H1 (cell line): ENCODE data around the gene MTX1. TPM values are rescaled to one million over a fixed set of nuclear protein-coding genes. Genes with fewer than 3 reads are reported as not detected.

Experiments
- CTCF ChIA-PET: fragments of 300-600 bp; sonication (Branson Sonifier 250); formaldehyde crosslinking; loops from one replicate; lab custom pipeline; 2021; ENCODE audit not compliant: partially characterized antibody; lab: Charles Lee
- POLR2A ChIA-PET: fragments of 300-600 bp; sonication (Branson Sonifier 250); formaldehyde crosslinking; loops from one replicate; lab custom pipeline; 2021; ENCODE audit warnings: inconsistent platforms; ENCODE audit not compliant: partially characterized antibody; lab: Charles Lee
- DNase-seq, 2 experiments: peaks; one replicate each; pipeline versions ENCODE4 v3.0.0 to v3.0.0-alpha.2; 2010 to 2022; ENCODE audit warnings: low spot score in 2 of 2, low read depth in 1 of 2, mixed read lengths in 1 of 2
- FAIRE-seq: peaks from 2 replicates; lab custom pipeline; 2011; peaks lifted over from hg19 to GRCh38; lab: Jason Lieb, UNC
- H2AFZ ChIP-seq: 2 replicates; pipeline ENCODE4 v1.8.1; 2012; ENCODE audit warnings: low read length, inconsistent platforms
- H2AK5ac ChIP-seq: 2 replicates; pipeline ENCODE4 v1.6.1; 2013; ENCODE audit warnings: low read depth, low read length
- H2BK120ac ChIP-seq: replicated peaks from 2 replicates; pipeline ENCODE3; 2013; ENCODE audit warnings: low read depth, low read length, inconsistent platforms
- H2BK12ac ChIP-seq: 2 replicates; pipeline ENCODE4 v1.6.1; 2013; ENCODE audit warnings: low read depth, low read length
- H2BK15ac ChIP-seq: 2 replicates; pipeline ENCODE4 v1.6.1; 2013; ENCODE audit warnings: low read length
- H2BK20ac ChIP-seq: 2 replicates; pipeline ENCODE4 v1.6.1; 2013; ENCODE audit warnings: low read length
- H2BK5ac ChIP-seq: 2 replicates; pipeline ENCODE4 v1.6.1; 2013; ENCODE audit warnings: low read depth, low read length
- H3K14ac ChIP-seq: 2 replicates; pipeline ENCODE4 v1.6.1; 2013; ENCODE audit warnings: inconsistent platforms; ENCODE audit not compliant: insufficient read length
- H3K18ac ChIP-seq: 2 replicates; pipeline ENCODE4 v1.6.1; 2013; ENCODE audit warnings: low read length; ENCODE audit errors: extremely low read depth
- H3K23ac ChIP-seq: 2 replicates; pipeline ENCODE4 v1.6.1; 2013; ENCODE audit warnings: inconsistent platforms; ENCODE audit not compliant: insufficient read length
- H3K23me2 ChIP-seq: 2 replicates; pipeline ENCODE4 v1.6.1; 2013; ENCODE audit warnings: low read depth, low read length
- H3K27ac ChIP-seq: 2 replicates; pipeline ENCODE4 v1.6.1; 2011; ENCODE audit warnings: low read depth, low read length, inconsistent platforms
- H3K27me3 ChIP-seq, 4 experiments: replicated peaks in 1 of 4; 1 replicate in 1 of 4; 2 replicates in 3 of 4; pipeline versions ENCODE4 v1.6.1 to v1.8.1; 2011 to 2013; ENCODE audit warnings: low read length in 3 of 4, mild to moderate bottlenecking in 3 of 4, inconsistent platforms in 2 of 4, mixed read lengths in 2 of 4, moderate library complexity in 1 of 4; ENCODE audit not compliant: control insufficient read depth in 3 of 4, insufficient read depth in 3 of 4; ENCODE audit errors: extremely low read depth in 1 of 4
- H3K36me3 ChIP-seq, 4 experiments: 2 replicates each; pipeline versions ENCODE4 v1.6.1 to v1.8.1; 2011 to 2013; ENCODE audit warnings: mild to moderate bottlenecking in 4 of 4, low read length in 3 of 4, moderate library complexity in 2 of 4, control low read depth in 1 of 4, inconsistent platforms in 1 of 4; ENCODE audit not compliant: insufficient read depth in 4 of 4, control insufficient read depth in 2 of 4
- H3K4ac ChIP-seq: replicated peaks from 2 replicates; pipeline ENCODE3; 2013; ENCODE audit warnings: low read length, low read depth, mixed read lengths, inconsistent platforms; ENCODE audit not compliant: insufficient read length
- H3K4me1 ChIP-seq, 4 experiments: replicated peaks in 1 of 4; 1 replicate in 1 of 4; 2 replicates in 3 of 4; pipeline versions ENCODE4 v1.6.1 to v1.8.1; 2011 to 2013; ENCODE audit warnings: low read length in 3 of 4, inconsistent platforms in 2 of 4, mixed read lengths in 1 of 4; ENCODE audit not compliant: insufficient read depth in 4 of 4, control insufficient read depth in 3 of 4
- H3K4me2 ChIP-seq, 2 experiments: 2 replicates each; pipeline versions ENCODE4 v1.6.1 to v1.8.1; 2011 to 2013; ENCODE audit warnings: low read depth in 2 of 2, low read length in 2 of 2, control low read depth in 1 of 2, inconsistent platforms in 1 of 2, mild to moderate bottlenecking in 1 of 2; ENCODE audit not compliant: insufficient read depth in 1 of 2
- H3K4me3 ChIP-seq, 4 experiments: fragments of 200-600, 300-600 bp in 1 of 4; sonication (generic), shearing (Covaris generic), sonication (Bioruptor Twin) in 1 of 4; 2 replicates each; pipeline versions ENCODE4 v1.5.1 to v1.8.1; 2011 to 2016; ENCODE audit warnings: low read length in 4 of 4, low read depth in 3 of 4, control low read depth in 2 of 4, inconsistent platforms in 2 of 4, mild to moderate bottlenecking in 2 of 4, mixed read lengths in 1 of 4, moderate library complexity in 1 of 4; ENCODE audit not compliant: insufficient read depth in 2 of 4; ENCODE audit errors: extremely low read depth in 1 of 4
- H3K56ac ChIP-seq: replicated peaks from 2 replicates; pipeline ENCODE3; 2013; ENCODE audit warnings: low read depth, mild to moderate bottlenecking, mixed read lengths, low read length, inconsistent platforms; ENCODE audit not compliant: insufficient read length
- H3K79me1 ChIP-seq: 2 replicates; pipeline ENCODE4 v1.6.1; 2013; ENCODE audit warnings: low read depth, low read length, control low read depth
- H3K79me2 ChIP-seq, 2 experiments: 2 replicates each; pipeline versions ENCODE4 v1.6.1 to v1.8.1; 2012 to 2013; ENCODE audit warnings: low read length in 2 of 2, mild to moderate bottlenecking in 2 of 2, inconsistent platforms in 1 of 2; ENCODE audit not compliant: insufficient read depth in 2 of 2, control insufficient read depth in 1 of 2
- H3K9ac ChIP-seq, 4 experiments: replicated peaks in 1 of 4; 1 replicate in 1 of 4; 2 replicates in 3 of 4; pipeline versions ENCODE4 v1.6.1 to v1.8.1; 2011 to 2013; ENCODE audit warnings: low read depth in 3 of 4, low read length in 3 of 4, control low read depth in 2 of 4, mild to moderate bottlenecking in 2 of 4, moderate library complexity in 2 of 4, inconsistent platforms in 1 of 4; ENCODE audit errors: extremely low read depth in 1 of 4
- H3K9me3 ChIP-seq, 2 experiments: 2 replicates each; pipeline versions ENCODE4 v1.6.1 to v1.8.1; 2012 to 2013; ENCODE audit warnings: mild to moderate bottlenecking in 2 of 2, moderate library complexity in 2 of 2, control low read depth in 1 of 2, inconsistent platforms in 1 of 2, low read depth in 1 of 2, low read length in 1 of 2, mixed read lengths in 1 of 2; ENCODE audit not compliant: insufficient read depth in 2 of 2
- H4K20me1 ChIP-seq, 2 experiments: replicated peaks in 1 of 2; 2 replicates each; pipeline versions ENCODE3 to v1.8.1; 2011 to 2013; ENCODE audit warnings: inconsistent platforms in 2 of 2, low read length in 2 of 2, mild to moderate bottlenecking in 1 of 2; ENCODE audit not compliant: insufficient read depth in 2 of 2, control insufficient read depth in 1 of 2
- H4K5ac ChIP-seq: 2 replicates; pipeline ENCODE4 v1.6.1; 2013; ENCODE audit warnings: low read length, low read depth, mixed read lengths, inconsistent platforms; ENCODE audit not compliant: insufficient read length
- H4K8ac ChIP-seq: 2 replicates; pipeline ENCODE4 v1.8.0; 2013; ENCODE audit warnings: mild to moderate bottlenecking, moderate library complexity, low read length, inconsistent platforms; ENCODE audit not compliant: insufficient read depth; ENCODE audit errors: extremely low read depth
- H4K91ac ChIP-seq: replicated peaks from 2 replicates; pipeline ENCODE3; 2013; ENCODE audit warnings: low read length, mixed read lengths, inconsistent platforms; ENCODE audit not compliant: insufficient read length
- KDM1A ChIP-seq: fragments of 200-600, 300-600 bp; sonication (generic); IDR thresholded peaks from 2 replicates; pipeline ENCODE4 v1.7.1; 2016; ENCODE audit warnings: mild to moderate bottlenecking, low read length, borderline replicate concordance
- SIN3A ChIP-seq, 2 experiments: IDR thresholded peaks in 1 of 2; conservative IDR thresholded peaks in 1 of 2; 2 replicates each; pipeline ENCODE4 v1.6.1; 2011 to 2012; ENCODE audit warnings: low read length in 2 of 2, improper control_type of control experiment in 1 of 2, low read depth in 1 of 2, mild to moderate bottlenecking in 1 of 2
- SRF ChIP-seq: IDR thresholded peaks from 2 replicates; pipeline ENCODE4 v1.6.1; 2011; ENCODE audit warnings: mild to moderate bottlenecking, low read depth, low read length, moderate library complexity
- WGBS, 2 experiments: shearing (Covaris generic) in 1 of 2; methylation state at CpG; one replicate each; pipeline versions ENCODE4 v1.1.6 to v1.1.7; 2013 to 2015; ENCODE audit warnings: low lambda C conversion rate in 2 of 2, mixed read lengths in 2 of 2, inconsistent platforms in 1 of 2, low coverage in 1 of 2, missing lambda C conversion rate in 1 of 2; ENCODE audit not compliant: insufficient replicate concordance in 2 of 2, insufficient coverage in 1 of 2, insufficient read length in 1 of 2; ENCODE audit errors: extremely low coverage in 1 of 2, missing lambda C conversion rate in 1 of 2; 5-methylcytosine and 5-hydroxymethylcytosine counted together
- polyA plus RNA-seq, 7 experiments: library from polyadenylated mRNA; depleted of rRNA in 3 of 7; stranded (reverse) in 5 of 7; unstranded in 2 of 7; fragments of >200 nt in 5 of 7; fragments of 200-250 nt in 2 of 7; gene quantifications; 1 replicate in 5 of 7; 2 replicates in 1 of 7; 4 replicates in 1 of 7; pipeline versions ENCODE4 v1.2.1 to v1.2.3, GENCODE V29; 2011 to 2013; ENCODE audit warnings: missing spikeins in 2 of 7, mixed read lengths in 2 of 7
- total RNA-seq: library from RNA; stranded (reverse); fragmentation: NEBNext Ultra II Directional; extraction: Animal tissue kit (Norgen Biotek cat#: 25700); gene quantifications from 2 replicates; pipeline ENCODE4 v1.2.1, GENCODE V29; 2021

MTX1 gene
- total and polyA plus RNA-seq, 2 of the 8 experiments (the other 6 are each of a cell fraction or from before 2014, with no cell fraction given), result 47.9 to 131 TPM

DNA sequence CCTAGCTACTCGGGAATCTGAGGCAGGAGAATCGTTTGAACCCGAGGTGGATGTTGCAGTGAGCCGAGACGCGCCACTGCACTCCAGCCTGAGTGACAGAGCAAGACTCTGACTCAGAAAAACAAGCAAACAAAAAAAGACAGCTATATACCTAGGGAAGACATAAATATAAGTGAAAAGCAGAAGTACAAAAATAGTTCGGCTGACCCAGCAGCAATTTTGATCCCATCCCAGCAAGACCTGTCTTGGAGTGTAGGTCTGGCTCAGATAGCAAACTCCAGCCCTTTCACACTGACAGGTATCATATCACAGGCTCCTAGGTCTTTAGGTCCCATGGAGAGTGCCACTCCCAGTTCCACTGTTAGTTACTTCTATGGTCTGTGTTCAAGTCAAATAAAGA is 14.6 kb downstream of the MTX1 start:
- TF ChIP-seq SIN3A (conservative IDR thresholded peaks at IDR 0.05 in 1 of 2, IDR thresholded peaks at IDR 0.05 in 1 of 2; ENCODE audit: low read depth in 1 of 2, low read length in 2 of 2), result no peak
- TF ChIP-seq KDM1A, result no peak
- no peak for TF ChIP-seq SRF
- TF ChIP-seq, all 59 proteins: peak for 0
- Histone ChIP-seq H4K20me1 (peaks cover 0 to 2% of the 10 kb centered on the region in 2 experiments), H3K27ac (no peak overlapping the region), H2BK20ac (no peak overlapping the region), H2AFZ (no peak overlapping the region), H4K8ac (no peak overlapping the region), H3K9ac (no peak overlapping the region), H4K5ac (no peak overlapping the region), H3K79me1 (no peaks in the 10 kb centered on the region), H3K4me3 (no peak overlapping the region), H3K18ac (no peak overlapping the region), H3K23ac (no peak overlapping the region), H2BK5ac (no peak overlapping the region), H3K9me3 (no peaks in the 10 kb centered on the region), H2BK15ac (no peak overlapping the region), H3K27me3 (no peaks in the 10 kb centered on the region), H3K23me2 (0 out of 2 replicates have a peak, but pooled peaks cover 8% of the 10 kb centered on the region), H2BK120ac (no peak overlapping the region), H3K4me2 (no peak overlapping the region), H2BK12ac (no peak overlapping the region), H3K4me1 (peaks cover 0 to 13% (median 7%) of the 10 kb centered on the region in 4 experiments; a peak in 5 of 7 replicates), H3K79me2 (peaks cover 0 to 9% of the 10 kb centered on the region in 2 experiments; a peak in 1 of 4 replicates), H3K36me3 (peaks cover 0 to 3% (median 0%) of the 10 kb centered on the region in 4 experiments; a peak in 1 of 8 replicates), H2AK5ac (no peak overlapping the region), H3K56ac (no peak overlapping the region), H3K14ac (no peak overlapping the region), H4K91ac (no peak overlapping the region), H3K4ac (no peak overlapping the region)
- FAIRE-seq (no peak), DNase-seq (no peak)
- ChIA-PET CTCF (interaction anchor here (1.1 to 7.2 kb wide), 5 partner anchors 16 to 128 kb away, joined by 3 to 62 read pairs (median 3); partner anchors contain the start of genes MTX1 and THBS3), POLR2A (interaction anchor here (1.1 to 11.9 kb wide), 2 partner anchors 18 to 27 kb away, joined by 3 to 235 read pairs; partner anchors contain the start of genes MTX1 and THBS3)
- 96% methylated on average over 7 of the region's 7 CpGs; no CpG with 5 or more reads in 1 of the 2 experiments for WGBS, 2 experiments
